Epithelial cell of prostate (primary cell): ENCODE data around the gene ZNF148.
"Not testable (repeated sequence)": the region's sequence is repeated elsewhere in the genome, so short reads cannot be mapped to it uniquely, and the experiment has no call there.

Experiments
- DNase-seq: peaks from one replicate; pipeline ENCODE4 v3.0.0-alpha.2; 2011; ENCODE audit warnings: low read depth, low spot score
- H3K27ac ChIP-seq: fragments of 450-650 bp; 2 replicates; pipeline ENCODE4 v1.5.1; 2017; ENCODE audit warnings: mild to moderate bottlenecking

Gene ZNF148

GRCh38 chr3:125374996-125375941, at the start of gene ZNF148:
TSS of gene ZNF148 (minus strand) at chr3:125375325. CDS start at chr3:125313640, 61,685 bp downstream.
- peak within 1 kb of the TSS; percentile 86 for H3K27ac ChIP-seq
- DNase-seq: peak; percentile 58

- H3K27ac ChIP-seq: no peak overlapping the region
- no peak for DNase-seq
Measured at GRCh38 chr3:125418306-125418705, 43.2 kb upstream of the ZNF148 start.

GRCh38 chr3:125416235-125416634, 41.1 kb upstream of the ZNF148 start:
- H3K27ac ChIP-seq: no peak overlapping the region
- no peak for DNase-seq

GRCh38 chr3:125414669-125415068, 39.5 kb upstream of the ZNF148 start:
- DNase-seq: no peak
- no peak overlapping the region for H3K27ac ChIP-seq

- no peak overlapping the region for H3K27ac ChIP-seq
- DNase-seq: no peak
Measured at GRCh38 chr3:125410922-125411321, 35.8 kb upstream of the ZNF148 start.

- DNase-seq: no peak
- H3K27ac ChIP-seq: no peak overlapping the region
Measured at GRCh38 chr3:125406070-125406469, 30.9 kb upstream of the ZNF148 start.

GRCh38 chr3:125405515-125405914, 30.4 kb upstream of the ZNF148 start:
- not testable (repeated sequence) for H3K27ac ChIP-seq, DNase-seq

- no peak overlapping the region for H3K27ac ChIP-seq
- no peak for DNase-seq
Measured at GRCh38 chr3:125403789-125404188, 28.7 kb upstream of the ZNF148 start.

- no peak overlapping the region for H3K27ac ChIP-seq
Measured at GRCh38 chr3:125402639-125403038, 27.5 kb upstream of the ZNF148 start.

GRCh38 chr3:125401402-125401801, 26.3 kb upstream of the ZNF148 start:
- DNase-seq: no peak
- no peak overlapping the region for H3K27ac ChIP-seq

More at GRCh38 chr3:125402639-125403038, 27.5 kb upstream of the ZNF148 start:
- DNase-seq: no peak

- DNase-seq: no peak
- no peak overlapping the region for H3K27ac ChIP-seq
Measured at GRCh38 chr3:125398952-125399351, 23.8 kb upstream of the ZNF148 start.

GRCh38 chr3:125395091-125395490, 20.0 kb upstream of the ZNF148 start:
- DNase-seq: peak; percentile 66
- no peak overlapping the region for H3K27ac ChIP-seq

- H3K27ac ChIP-seq: no peak overlapping the region
- no peak for DNase-seq
Measured at GRCh38 chr3:125394406-125394805, 19.3 kb upstream of the ZNF148 start.

- H3K27ac ChIP-seq: no peak overlapping the region
- no peak for DNase-seq
Measured at GRCh38 chr3:125389282-125389681, 14.2 kb upstream of the ZNF148 start.

- DNase-seq, H3K27ac ChIP-seq: not testable (repeated sequence)
Measured at GRCh38 chr3:125388369-125388768, 13.2 kb upstream of the ZNF148 start.

GRCh38 chr3:125386811-125387210, 11.7 kb upstream of the ZNF148 start:
- no peak for DNase-seq
- no peak overlapping the region for H3K27ac ChIP-seq

GRCh38 chr3:125383744-125384143, 8.6 kb upstream of the ZNF148 start:
- H3K27ac ChIP-seq: no peak overlapping the region
- no peak for DNase-seq

GRCh38 chr3:125382298-125382697, 7.2 kb upstream of the ZNF148 start:
- DNase-seq: no peak

GRCh38 chr3:125381743-125382142, 6.6 kb upstream of the ZNF148 start:
- DNase-seq: peak; percentile 31

More at GRCh38 chr3:125382298-125382697, 7.2 kb upstream of the ZNF148 start:
- no peak overlapping the region for H3K27ac ChIP-seq

GRCh38 chr3:125381314-125381713, 6.2 kb upstream of the ZNF148 start:
- no peak overlapping the region for H3K27ac ChIP-seq
- DNase-seq: no peak

More at GRCh38 chr3:125381743-125382142, 6.6 kb upstream of the ZNF148 start:
- H3K27ac ChIP-seq: no peak overlapping the region

GRCh38 chr3:125379483-125379882, 4.4 kb upstream of the ZNF148 start:
- no peak overlapping the region for H3K27ac ChIP-seq
- DNase-seq: no peak

GRCh38 chr3:125378762-125379161, 3.6 kb upstream of the ZNF148 start:
- no peak overlapping the region for H3K27ac ChIP-seq
- no peak for DNase-seq
